GM12878 (cell line): ENCODE data around the gene ARID3B. TPM values are rescaled to one million over a fixed set of nuclear protein-coding genes. Genes with fewer than 3 reads are reported as not detected.

Experiments used
- ATAC-seq: fragments of 200-7000 bp; cut with Tn5 transposase; 3 replicates; pipeline ENCODE4 v1.9.1; 2020; ENCODE audit warnings: mild to moderate bottlenecking, moderate library complexity
- BruUV-seq: library from RNA; stranded (reverse); fragments of 400-500 nt; replicated peaks from 2 replicates; lab custom pipeline; 2021; lab: Mats Ljungman, UMichigan
- CTCF ChIA-PET: fragments of 300-600 bp; sonication (Branson Sonifier 250); formaldehyde crosslinking; extraction: SDS; loops from one replicate; lab custom pipeline; 2021; ENCODE audit warnings: inconsistent platforms; lab: Yijun Ruan, JAX
- POLR2A ChIA-PET: fragments of 350-600 bp; formaldehyde crosslinking; extraction: SDS; loops from one replicate; lab custom pipeline; 2021; ENCODE audit warnings: inconsistent platforms; lab: Charles Lee
- RAD21 ChIA-PET: fragments of 300-600 bp; sonication (Branson Sonifier 250); formaldehyde crosslinking; loops from one replicate; lab custom pipeline; 2023; ENCODE audit warnings: antibody characterized with exemption; ENCODE audit not compliant: unreplicated experiment; lab: Charles Lee
- SMC1A ChIA-PET: fragments of 300-600 bp; sonication (Branson Sonifier 250); formaldehyde crosslinking; loops from one replicate; lab custom pipeline; 2023; ENCODE audit not compliant: unreplicated experiment, uncharacterized antibody; lab: Charles Lee
- DNase-seq: peaks from one replicate; pipeline ENCODE4 v3.0.0-alpha.2; 2011; ENCODE audit warnings: low read depth, low spot score
- FAIRE-seq: peaks from 3 replicates; lab custom pipeline; 2011; peaks lifted over from hg19 to GRCh38; lab: Jason Lieb, UNC
- H2AFZ ChIP-seq: 2 replicates; pipeline ENCODE4 v1.6.0; 2011; ENCODE audit warnings: low read depth, low read length, control low read depth; ENCODE audit not compliant: control insufficient read depth
- H3K27ac ChIP-seq: 2 replicates; pipeline ENCODE4 v1.5.1; 2011; ENCODE audit warnings: control low read depth; ENCODE audit not compliant: control insufficient read depth, insufficient read depth
- H3K27me3 ChIP-seq, 2 experiments: replicated peaks in 1 of 2; 2 replicates each; pipeline versions ENCODE4 v1.6.0 to v1.6.1; 2011; ENCODE audit warnings: low read length in 1 of 2; ENCODE audit not compliant: control insufficient read depth in 2 of 2, insufficient read depth in 2 of 2
- H3K36me3 ChIP-seq, 2 experiments: 2 replicates each; pipeline ENCODE4 v1.5.1; 2011; ENCODE audit warnings: low read length in 1 of 2; ENCODE audit not compliant: control insufficient read depth in 2 of 2, insufficient read depth in 2 of 2
- H3K4me1 ChIP-seq: 2 replicates; pipeline ENCODE4 v1.6.1; 2011; ENCODE audit warnings: mild to moderate bottlenecking, low read length, moderate library complexity, mixed read lengths; ENCODE audit not compliant: control insufficient read depth, insufficient read depth
- H3K4me2 ChIP-seq: 2 replicates; pipeline ENCODE4 v1.6.0; 2011; ENCODE audit warnings: control low read depth; ENCODE audit not compliant: control insufficient read depth, insufficient read depth
- H3K4me3 ChIP-seq: fragments of 200-600 bp; sonication (generic); 2 replicates; pipeline ENCODE4 v1.5.1; 2016
- H3K79me2 ChIP-seq: 2 replicates; pipeline ENCODE4 v1.6.0; 2011; ENCODE audit warnings: low read length; ENCODE audit not compliant: control insufficient read depth, insufficient read depth
- H3K9ac ChIP-seq: 2 replicates; pipeline ENCODE4 v1.8.0; 2011; ENCODE audit warnings: low read length, control low read depth, mixed read lengths; ENCODE audit not compliant: control insufficient read depth, insufficient read depth
- H3K9me3 ChIP-seq: replicated peaks from 3 replicates; pipeline ENCODE4 v1.5.1; 2011; ENCODE audit warnings: mild to moderate bottlenecking, low read length; ENCODE audit not compliant: control insufficient read depth, insufficient read depth
- H4K20me1 ChIP-seq: 2 replicates; pipeline ENCODE4 v1.6.0; 2011; ENCODE audit not compliant: control insufficient read depth, insufficient read depth
- CBX3 ChIP-seq: fragments of 200-600 bp; sonication (generic); IDR thresholded peaks from 2 replicates; pipeline ENCODE4 v1.6.1; 2016; ENCODE audit warnings: low read depth, borderline replicate concordance
- CHD1 ChIP-seq: IDR thresholded peaks from 2 replicates; pipeline ENCODE4 v1.6.1; 2012; ENCODE audit warnings: low read depth, low read length, improper control_type of control experiment
- EED ChIP-seq: sonication (generic); IDR thresholded peaks from 2 replicates; pipeline ENCODE4 v1.6.1; 2016; ENCODE audit warnings: antibody characterized with exemption, low read depth
- GATAD2B ChIP-seq: fragments of 450-650 bp; conservative IDR thresholded peaks from 2 replicates; pipeline ENCODE4 v1.6.1; 2017; ENCODE audit warnings: low read depth, mild to moderate bottlenecking, moderate library complexity
- MXI1 ChIP-seq: fragments of 150-350 bp; IDR thresholded peaks from 2 replicates; pipeline ENCODE4 v1.6.1; 2011; ENCODE audit warnings: low read depth, mild to moderate bottlenecking, inconsistent platforms, low read length, improper control_type of control experiment
- POLR2AphosphoS2 ChIP-seq: IDR thresholded peaks from 2 replicates; pipeline ENCODE4 v1.6.1; 2011; ENCODE audit warnings: low read depth, mild to moderate bottlenecking, low read length, improper control_type of control experiment, moderate library complexity
- POLR2AphosphoS5 ChIP-seq: IDR thresholded peaks from 2 replicates; pipeline ENCODE4 v1.6.1; 2011; ENCODE audit warnings: mild to moderate bottlenecking, low read length, inconsistent platforms
- RAD21 ChIP-seq: IDR thresholded peaks from 2 replicates; pipeline ENCODE4 v1.6.1; 2011; ENCODE audit warnings: mild to moderate bottlenecking, low read depth, low read length, moderate library complexity; ENCODE audit not compliant: insufficient read depth
- RELA ChIP-seq: fragments of 450-650 bp; IDR thresholded peaks from 2 replicates; pipeline ENCODE4 v1.8.0; 2014; ENCODE audit warnings: borderline replicate concordance; ENCODE audit not compliant: partially characterized antibody
- RUNX3 ChIP-seq: IDR thresholded peaks from 2 replicates; pipeline ENCODE4 v1.6.1; 2012; ENCODE audit warnings: low read length, inconsistent platforms
- SMARCA5 ChIP-seq: fragments of 450-650 bp; IDR thresholded peaks from 2 replicates; pipeline ENCODE4 v1.6.1; 2017; ENCODE audit warnings: mild to moderate bottlenecking
- STAT1 ChIP-seq: fragments of 450-650 bp; conservative IDR thresholded peaks from 2 replicates; pipeline ENCODE4 v1.6.1; 2014; ENCODE audit warnings: antibody characterized with exemption, mild to moderate bottlenecking
- ZNF274 ChIP-seq: IDR thresholded peaks from one replicate; pipeline ENCODE4 v1.8.0; 2011; ENCODE audit not compliant: insufficient read length, insufficient read depth
- ZNF622 ChIP-seq: fragments of 450-650 bp; IDR thresholded peaks from 2 replicates; pipeline ENCODE4 v1.6.1; 2017; ENCODE audit warnings: mild to moderate bottlenecking, inconsistent platforms
- WGBS: methylation state at CpG from one replicate; pipeline ENCODE4 v1.1.6; 2016; ENCODE audit warnings: low lambda C conversion rate; ENCODE audit not compliant: insufficient replicate concordance, insufficient coverage; ENCODE audit errors: missing lambda C conversion rate; 5-methylcytosine and 5-hydroxymethylcytosine counted together
- in situ Hi-C: fragments of 300-500 bp; cut with MboI; formaldehyde crosslinking; loops from 9 replicates; pipeline ENCODE4 v1.14.3; 2018; ENCODE audit warnings: mixed read lengths
- intact Hi-C: fragments of 100-400 bp; cut with micrococcal nuclease; formaldehyde crosslinking; loops from one replicate; pipeline ENCODE4 v1.14.2; 2022; ENCODE audit not compliant: unreplicated experiment
- polyA plus RNA-seq, 11 experiments: library from polyadenylated mRNA; depleted of rRNA in 4 of 11; unstranded in 6 of 11; stranded (reverse) in 5 of 11; fragments of >200 nt; fragmentation: Nextera tagmentation in 4 of 11; fragmentation: Illumina TruSeq in 1 of 11; extraction: Ambion mirVana in 4 of 11; extraction: Trizol in 1 of 11; gene quantifications; 1 replicate in 1 of 11; 2 replicates in 10 of 11; pipeline versions ENCODE4 v1.2.1 to v1.2.3, GENCODE V29; 2011 to 2016; ENCODE audit warnings: inconsistent platforms in 2 of 11, missing spikeins in 2 of 11, low read depth in 1 of 11
- total RNA-seq, 4 experiments: library from RNA; depleted of rRNA in 3 of 4; stranded (reverse); fragments of >200 nt in 3 of 4; fragmentation: Illumina TruSeq in 1 of 4; extraction: Trizol in 1 of 4; gene quantifications; 2 replicates each; pipeline versions ENCODE4 v1.2.1 to v1.2.3, GENCODE V29; 2013 to 2021
- TF ChIP-seq, protein P1 (sequence below): fragments of 450-650 bp; IDR thresholded peaks from 2 replicates; pipeline ENCODE4 v1.6.1; 2016; ENCODE audit warnings: mild to moderate bottlenecking
- TF ChIP-seq, protein P2 (sequence below): IDR thresholded peaks from 2 replicates; pipeline ENCODE4 v1.6.1; 2011; ENCODE audit warnings: low read depth, mild to moderate bottlenecking, low read length, moderate library complexity, borderline replicate concordance; ENCODE audit errors: extremely low read depth

The ARID3B gene
- total and polyA plus RNA-seq, 10 of the 15 experiments (the other 5 are each of a cell fraction or from before 2014, with no cell fraction given): 1.1 to 33.4 (median 24.0) TPM

GRCh38 chr15:74585857-74586256 is 44.8 kb downstream of the ARID3B start:
- WGBS: 85% methylated on average over 9 of the region's 9 CpGs
- TF ChIP-seq ZNF274: no peak
- no peak for TF ChIP-seq EED
- TF ChIP-seq MXI1: no peak
- no peak for TF ChIP-seq RAD21
- no peak for TF ChIP-seq GATAD2B
- no peak for TF ChIP-seq POLR2AphosphoS5
- no peak for TF ChIP-seq STAT1
- TF ChIP-seq, protein P1, sequence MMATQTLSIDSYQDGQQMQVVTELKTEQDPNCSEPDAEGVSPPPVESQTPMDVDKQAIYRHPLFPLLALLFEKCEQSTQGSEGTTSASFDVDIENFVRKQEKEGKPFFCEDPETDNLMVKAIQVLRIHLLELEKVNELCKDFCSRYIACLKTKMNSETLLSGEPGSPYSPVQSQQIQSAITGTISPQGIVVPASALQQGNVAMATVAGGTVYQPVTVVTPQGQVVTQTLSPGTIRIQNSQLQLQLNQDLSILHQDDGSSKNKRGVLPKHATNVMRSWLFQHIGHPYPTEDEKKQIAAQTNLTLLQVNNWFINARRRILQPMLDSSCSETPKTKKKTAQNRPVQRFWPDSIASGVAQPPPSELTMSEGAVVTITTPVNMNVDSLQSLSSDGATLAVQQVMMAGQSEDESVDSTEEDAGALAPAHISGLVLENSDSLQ: no peak
- no peak for TF ChIP-seq CHD1
- TF ChIP-seq, protein P2, sequence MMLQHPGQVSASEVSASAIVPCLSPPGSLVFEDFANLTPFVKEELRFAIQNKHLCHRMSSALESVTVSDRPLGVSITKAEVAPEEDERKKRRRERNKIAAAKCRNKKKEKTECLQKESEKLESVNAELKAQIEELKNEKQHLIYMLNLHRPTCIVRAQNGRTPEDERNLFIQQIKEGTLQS: no peak
- TF ChIP-seq SMARCA5: no peak
- no peak for TF ChIP-seq POLR2AphosphoS2
- TF ChIP-seq RELA: no peak
- no peak for TF ChIP-seq CBX3
- no peak for TF ChIP-seq ZNF622
- TF ChIP-seq RUNX3: no peak
- no peak for ATAC-seq
- no peaks in the 10 kb centered on the region for H3K4me1 ChIP-seq
- FAIRE-seq: no peak
- H3K27ac ChIP-seq: no peak overlapping the region
- RAD21 ChIA-PET: no interaction called here
- no peak overlapping the region for H3K4me3 ChIP-seq
- in situ Hi-C loops: no loop called here
- BruUV-seq: no TSS peak
- no peak overlapping the region for H2AFZ ChIP-seq
- H3K79me2 ChIP-seq: no peaks in the 10 kb centered on the region; the same call in 1 of the 2 replicates
- no peak overlapping the region for H3K9ac ChIP-seq
- intact Hi-C loops: no loop called here
- H4K20me1 ChIP-seq: no peaks in the 10 kb centered on the region
- no peak for DNase-seq
- H3K9me3 ChIP-seq: no peaks in the 10 kb centered on the region
- no peaks in the 10 kb centered on the region for H3K27me3 ChIP-seq
- H3K4me2 ChIP-seq: no peak overlapping the region
- CTCF ChIA-PET: no interaction called here
- peaks cover 29 to 47% of the 10 kb centered on the region in 2 experiments for H3K36me3 ChIP-seq
- SMC1A ChIA-PET: no interaction called here
- POLR2A ChIA-PET: no interaction called here
